ENCODE measurements around the gene CPNE5.

DNA sequence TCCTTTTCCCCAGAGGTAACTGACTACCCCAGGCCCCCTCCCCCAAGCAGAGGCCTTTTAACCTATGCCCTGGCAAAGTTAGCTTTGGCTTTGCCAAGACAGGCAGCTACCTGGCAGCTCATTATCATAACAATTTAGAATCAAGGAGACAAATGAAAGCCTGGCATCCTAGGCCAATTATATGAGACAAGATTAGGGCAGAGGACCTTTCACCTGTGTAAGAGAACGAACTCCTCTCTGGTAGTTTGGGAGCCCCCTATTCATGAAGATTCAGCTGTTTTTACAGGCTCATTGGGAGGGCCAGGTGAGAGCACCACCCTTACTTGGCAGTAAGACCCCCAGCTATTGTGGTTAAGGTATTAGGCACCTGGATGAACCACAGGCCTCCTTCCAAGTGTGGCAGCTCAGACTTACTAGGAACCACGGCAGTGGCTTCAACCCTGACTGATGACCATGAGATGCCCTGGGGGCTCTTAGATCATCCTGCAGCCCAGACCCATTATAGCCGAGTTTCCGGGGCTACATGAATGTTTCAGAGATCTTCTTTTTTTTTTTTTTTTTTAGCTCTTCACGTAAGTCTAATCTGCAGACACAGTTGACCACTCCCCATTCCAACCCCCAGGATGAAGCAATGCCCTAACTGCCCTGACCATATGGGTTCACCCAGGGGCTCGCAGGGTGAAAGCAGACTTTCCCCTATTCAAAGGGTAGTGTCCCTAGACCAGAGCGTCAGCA lies 85.4 kb downstream of the CPNE5 start:
- TF ChIP-seq, protein P1, sequence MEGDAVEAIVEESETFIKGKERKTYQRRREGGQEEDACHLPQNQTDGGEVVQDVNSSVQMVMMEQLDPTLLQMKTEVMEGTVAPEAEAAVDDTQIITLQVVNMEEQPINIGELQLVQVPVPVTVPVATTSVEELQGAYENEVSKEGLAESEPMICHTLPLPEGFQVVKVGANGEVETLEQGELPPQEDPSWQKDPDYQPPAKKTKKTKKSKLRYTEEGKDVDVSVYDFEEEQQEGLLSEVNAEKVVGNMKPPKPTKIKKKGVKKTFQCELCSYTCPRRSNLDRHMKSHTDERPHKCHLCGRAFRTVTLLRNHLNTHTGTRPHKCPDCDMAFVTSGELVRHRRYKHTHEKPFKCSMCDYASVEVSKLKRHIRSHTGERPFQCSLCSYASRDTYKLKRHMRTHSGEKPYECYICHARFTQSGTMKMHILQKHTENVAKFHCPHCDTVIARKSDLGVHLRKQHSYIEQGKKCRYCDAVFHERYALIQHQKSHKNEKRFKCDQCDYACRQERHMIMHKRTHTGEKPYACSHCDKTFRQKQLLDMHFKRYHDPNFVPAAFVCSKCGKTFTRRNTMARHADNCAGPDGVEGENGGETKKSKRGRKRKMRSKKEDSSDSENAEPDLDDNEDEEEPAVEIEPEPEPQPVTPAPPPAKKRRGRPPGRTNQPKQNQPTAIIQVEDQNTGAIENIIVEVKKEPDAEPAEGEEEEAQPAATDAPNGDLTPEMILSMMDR (IDR thresholded peaks at IDR 0.05; ENCODE audit: insufficient read depth, low read length) = no peak
- no peak for TF ChIP-seq POLR2AphosphoS5 (IDR thresholded peaks at IDR 0.05; ENCODE audit: low read depth)
